Measurements from ENCODE around the gene VIPAS39.

DNA sequence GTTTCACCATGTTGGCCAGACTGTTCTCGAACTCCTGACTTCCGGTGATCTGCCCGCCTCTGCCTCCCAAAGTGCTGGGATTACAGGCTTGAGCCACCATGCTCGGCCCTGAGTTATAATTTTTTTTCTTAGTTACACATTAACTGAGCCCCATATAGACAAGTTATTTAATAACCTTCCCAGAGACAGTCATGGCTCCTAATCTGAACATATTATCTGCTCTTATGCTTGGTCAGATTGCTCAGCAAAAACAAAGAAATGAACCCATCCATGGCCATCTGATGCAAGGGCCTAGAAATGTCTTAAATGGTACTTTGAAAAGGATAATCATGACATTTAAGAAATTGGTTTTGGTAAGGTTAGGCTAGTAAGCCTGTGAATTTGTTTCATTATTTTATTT lies 67.2 kb downstream of the VIPAS39 start:
- TF ChIP-seq POLR2AphosphoS5 (IDR thresholded peaks at IDR 0.05) (no peak), POLR2A (IDR thresholded peaks at IDR 0.05) (no peak), CTCF (IDR thresholded peaks at IDR 0.05) (no peak), EP300 (IDR thresholded peaks at IDR 0.05) (no peak)

All from gastroesophageal sphincter (tissue), 3 donors.